ENCODE results near the gene GAB1.

GRCh38 chr4:143511906-143512305 is 175.2 kb downstream of the GAB1 start:
- TF ChIP-seq, protein P1, sequence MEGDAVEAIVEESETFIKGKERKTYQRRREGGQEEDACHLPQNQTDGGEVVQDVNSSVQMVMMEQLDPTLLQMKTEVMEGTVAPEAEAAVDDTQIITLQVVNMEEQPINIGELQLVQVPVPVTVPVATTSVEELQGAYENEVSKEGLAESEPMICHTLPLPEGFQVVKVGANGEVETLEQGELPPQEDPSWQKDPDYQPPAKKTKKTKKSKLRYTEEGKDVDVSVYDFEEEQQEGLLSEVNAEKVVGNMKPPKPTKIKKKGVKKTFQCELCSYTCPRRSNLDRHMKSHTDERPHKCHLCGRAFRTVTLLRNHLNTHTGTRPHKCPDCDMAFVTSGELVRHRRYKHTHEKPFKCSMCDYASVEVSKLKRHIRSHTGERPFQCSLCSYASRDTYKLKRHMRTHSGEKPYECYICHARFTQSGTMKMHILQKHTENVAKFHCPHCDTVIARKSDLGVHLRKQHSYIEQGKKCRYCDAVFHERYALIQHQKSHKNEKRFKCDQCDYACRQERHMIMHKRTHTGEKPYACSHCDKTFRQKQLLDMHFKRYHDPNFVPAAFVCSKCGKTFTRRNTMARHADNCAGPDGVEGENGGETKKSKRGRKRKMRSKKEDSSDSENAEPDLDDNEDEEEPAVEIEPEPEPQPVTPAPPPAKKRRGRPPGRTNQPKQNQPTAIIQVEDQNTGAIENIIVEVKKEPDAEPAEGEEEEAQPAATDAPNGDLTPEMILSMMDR (IDR thresholded peaks at IDR 0.05): no peak
- TF ChIP-seq POLR2A (IDR thresholded peaks at IDR 0.05): no peak

Measured in upper lobe of left lung (tissue), 4 donors.